Small intestine (tissue), 4 donors: ENCODE data around the gene NDUFAF5. TPM values are rescaled to one million over a fixed set of nuclear protein-coding genes. Genes with fewer than 3 reads are reported as not detected.

Experiments used
- polyA plus RNA-seq, 4 donors: library from polyadenylated mRNA; stranded (reverse) in 3 of 4; unstranded in 1 of 4; fragments of 200-250 nt in 3 of 4; fragments of 120-200 nt in 1 of 4; gene quantifications; one replicate each; pipeline versions ENCODE4 v1.2.1 to v1.2.3, GENCODE V29; 2013
- donor health status: healthy with polysubstance abuse.
- donor health status: Bipolar disorder and iron deficiency.
- donor health status: healthy.

The NDUFAF5 gene
- polyA plus RNA-seq, 4 donors: 18.3 to 46.7 (median 27.3) TPM

Other genes with a start within 250 kb of the NDUFAF5 start
- 10 to 100 TPM in 1 of 4 donors, 1 to 10 TPM in 3; 3.0 to 13.3 (median 5.6) TPM for gene TASP1, start 146.1 kb upstream of the NDUFAF5 start, polyA plus RNA-seq
- gene ESF1, start 109 bp upstream of the NDUFAF5 start, polyA plus RNA-seq: 10 to 100 TPM in 1 of 4 donors, 1 to 10 TPM in 3; 7.2 to 18.9 (median 8.8) TPM
- gene SEL1L2, start 205.6 kb downstream of the NDUFAF5 start, polyA plus RNA-seq: not detected
- 1 to 10 TPM in 3 of 4 donors, under 1 TPM in 1; 1.00 to 4.8 (median 1.4) TPM for gene MACROD2, start 210.5 kb downstream of the NDUFAF5 start, polyA plus RNA-seq